DND-41 (cell line): Measurements from ENCODE around the gene CHRDL2.

Experiments used
- CTCF ChIP-seq: IDR thresholded peaks from 2 replicates; pipeline ENCODE4 v1.5.1; 2012; ENCODE audit warnings: borderline replicate concordance, low read length, moderate library complexity, mild to moderate bottlenecking; ENCODE audit not compliant: poor library complexity, severe bottlenecking; ENCODE audit errors: extremely low read depth
- EZH2 ChIP-seq: IDR thresholded peaks from 3 replicates; pipeline ENCODE4 v1.6.1; 2012; ENCODE audit warnings: borderline replicate concordance, low read depth, mild to moderate bottlenecking, moderate library complexity, low read length, inconsistent platforms; ENCODE audit not compliant: severe bottlenecking

DNA sequence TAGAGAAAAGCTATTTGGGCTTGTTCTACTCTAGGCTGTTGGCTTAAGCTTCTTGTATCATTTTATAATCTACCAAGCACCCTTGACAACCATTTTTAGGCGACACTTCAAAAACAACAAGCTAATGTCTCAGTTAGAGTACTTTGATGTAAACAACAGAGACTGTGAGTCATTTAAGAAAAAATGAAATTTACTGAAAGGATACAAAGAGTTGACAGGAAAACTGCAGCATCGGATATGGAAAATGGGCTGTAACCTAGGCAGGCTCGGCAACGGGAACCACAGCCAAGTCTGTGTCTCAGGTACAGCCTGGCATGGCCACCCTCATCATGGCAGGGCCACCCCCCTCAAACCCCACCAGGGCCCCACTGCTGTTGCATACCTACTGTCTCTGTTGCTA, 13.1 kb upstream of the CHRDL2 start:
- no peak for TF ChIP-seq CTCF
- no peak for TF ChIP-seq EZH2
